Activated naive CD4-positive, alpha-beta T cell treated with anti-CD3 and anti-CD28 coated beads, Interleukin-2, amount 50 U/mL, for 16 hours (primary cell): ENCODE data around the gene FADS2.

ENCODE experiments used
- DNase-seq: peaks from one replicate; pipeline ENCODE4 v3.0.0-alpha.2; 2020

FADS2 gene

DNA sequence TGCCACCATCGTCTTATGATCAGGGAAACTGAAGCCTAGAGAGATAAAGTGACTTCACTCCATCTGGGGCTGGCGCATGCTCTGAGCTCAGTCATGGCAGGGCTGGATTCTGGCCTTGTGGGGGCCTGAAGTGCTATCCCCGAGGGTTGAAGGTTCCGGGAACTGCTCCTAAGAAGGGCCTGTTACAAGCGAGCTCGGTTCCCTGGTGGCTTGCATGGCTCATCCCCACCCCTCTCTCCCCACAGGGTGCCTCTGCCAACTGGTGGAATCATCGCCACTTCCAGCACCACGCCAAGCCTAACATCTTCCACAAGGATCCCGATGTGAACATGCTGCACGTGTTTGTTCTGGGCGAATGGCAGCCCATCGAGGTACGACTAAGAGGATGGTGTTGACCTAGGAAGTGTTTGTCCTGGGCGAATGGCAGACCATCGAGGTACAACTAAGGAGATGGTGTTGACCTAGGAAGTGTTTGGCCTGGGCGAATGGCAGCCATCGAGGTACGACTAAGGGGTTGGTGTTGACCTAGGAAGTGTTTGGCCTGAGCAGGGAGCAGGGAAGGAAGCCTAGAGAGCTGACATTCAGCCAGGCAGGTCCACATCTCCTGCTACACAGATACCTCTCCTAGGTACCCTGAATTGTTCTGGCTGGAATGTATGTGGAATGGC is 19.9 kb downstream of the FADS2 start:
- no peak for DNase-seq

- DNase-seq = no peak
Observed at GRCh38 chr11:61848631-61849030, 20.5 kb downstream of the FADS2 start.

- DNase-seq = no peak
Observed at GRCh38 chr11:61850687-61851086, 22.6 kb downstream of the FADS2 start.

- no peak for DNase-seq
Observed at GRCh38 chr11:61851113-61851899, 23.2 kb downstream of the FADS2 start.

DNA sequence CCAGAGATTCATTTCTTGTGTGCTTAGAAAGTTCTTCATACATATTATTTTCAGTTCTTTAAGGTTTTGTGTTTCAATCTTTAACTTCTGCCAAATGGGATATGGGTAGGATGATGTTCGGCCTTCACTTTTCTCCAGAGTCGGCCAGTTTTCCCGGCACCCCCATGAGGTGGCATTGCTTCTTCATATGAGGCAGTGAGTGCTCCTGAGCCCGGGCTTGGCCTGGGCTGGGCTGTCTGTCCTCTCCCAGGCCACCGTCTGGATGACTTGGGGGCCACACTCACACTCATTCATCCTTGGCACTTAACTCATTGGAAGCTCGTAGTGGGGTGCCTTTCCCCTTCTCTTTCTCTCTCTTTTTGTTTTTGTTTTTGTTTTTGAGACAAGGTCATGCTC is 23.8 kb downstream of the FADS2 start:
- no peak for DNase-seq

GRCh38 chr11:61853698-61854169 is 25.6 kb downstream of the FADS2 start:
- DNase-seq = no peak

- no peak for DNase-seq
Observed at GRCh38 chr11:61854206-61854895, 26.3 kb downstream of the FADS2 start.

DNA sequence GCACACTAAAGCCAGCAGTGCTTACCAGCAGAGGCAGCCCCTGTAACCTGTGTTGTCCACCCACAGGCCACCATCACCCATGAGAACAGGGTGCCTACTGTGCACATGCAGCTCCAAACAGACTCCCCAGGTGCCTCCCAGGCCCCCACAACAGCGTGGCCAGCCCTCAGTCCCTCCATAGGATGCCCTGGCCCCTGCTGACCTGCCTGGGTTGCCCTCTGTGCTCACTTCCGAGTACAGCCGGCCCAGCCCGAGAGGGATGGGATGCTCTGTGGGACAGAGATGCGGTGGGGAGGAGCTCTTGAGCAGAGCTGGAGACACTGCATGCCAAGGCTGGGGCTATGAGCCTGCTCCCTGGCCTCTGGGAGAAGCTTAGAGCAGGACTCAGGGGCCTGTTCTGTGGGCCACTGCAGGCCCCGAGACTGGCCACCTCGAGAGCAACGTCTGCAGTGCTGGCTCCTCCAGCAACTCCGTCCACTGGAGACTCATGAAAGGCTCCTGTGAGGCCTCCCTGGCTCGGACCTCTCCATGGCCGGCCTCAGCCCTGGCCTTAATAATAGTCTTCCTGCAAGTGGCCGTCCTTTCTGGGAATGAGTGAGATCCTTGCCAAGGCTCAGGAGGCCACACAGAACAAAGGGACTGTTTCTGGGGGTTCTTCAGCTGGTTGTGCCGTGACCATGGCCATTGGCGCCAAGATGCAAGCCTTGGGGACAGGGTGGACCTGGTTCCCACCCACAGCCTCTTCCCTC is 27.0 kb downstream of the FADS2 start:
- no peak for DNase-seq

GRCh38 chr11:61855939-61856680 is 28.0 kb downstream of the FADS2 start:
- DNase-seq = no peak

DNA sequence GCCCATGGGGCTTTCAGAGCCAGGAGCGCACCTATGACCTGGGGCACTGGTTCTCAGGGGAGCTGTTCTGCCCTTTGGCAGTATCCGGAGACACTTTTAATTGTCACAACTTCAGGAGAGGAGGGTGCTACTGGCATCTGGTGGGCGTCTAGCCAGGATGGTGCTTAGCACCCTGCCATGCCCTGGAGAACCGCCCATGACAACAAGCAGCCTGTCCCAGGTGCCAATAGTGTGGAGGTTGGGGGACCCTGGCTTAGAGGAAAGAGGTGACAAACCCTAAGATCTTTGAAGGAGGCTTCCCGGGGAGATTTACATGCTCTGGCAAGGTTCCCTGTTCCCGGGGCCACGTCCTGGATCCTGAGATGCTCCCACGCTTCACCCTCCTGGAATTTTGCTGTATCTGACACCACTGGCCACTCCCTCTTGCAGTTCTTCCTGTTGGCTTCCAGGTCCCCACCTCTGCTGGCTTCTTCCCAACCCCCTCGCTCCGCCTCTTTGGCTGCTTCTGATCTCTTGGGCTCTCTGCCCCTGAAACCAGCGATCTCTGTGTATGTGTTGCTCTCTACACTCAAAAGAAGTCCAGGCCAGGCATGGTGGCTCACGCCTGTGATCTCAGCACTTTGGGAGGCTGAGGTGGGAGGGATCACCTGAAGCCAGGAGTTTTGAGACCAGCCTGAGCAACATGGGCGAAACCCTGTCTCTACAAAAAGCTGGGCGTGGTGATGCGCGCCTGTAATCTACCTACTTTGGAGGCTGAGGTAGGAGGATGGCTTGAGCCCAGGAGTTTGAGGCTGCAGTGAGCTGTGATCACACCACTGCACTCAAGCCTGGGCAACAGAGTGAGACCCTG is 32.2 kb downstream of the FADS2 start:
- no peak for DNase-seq

- no peak for DNase-seq
Observed at GRCh38 chr11:61861634-61862033, 33.5 kb downstream of the FADS2 start.

DNA sequence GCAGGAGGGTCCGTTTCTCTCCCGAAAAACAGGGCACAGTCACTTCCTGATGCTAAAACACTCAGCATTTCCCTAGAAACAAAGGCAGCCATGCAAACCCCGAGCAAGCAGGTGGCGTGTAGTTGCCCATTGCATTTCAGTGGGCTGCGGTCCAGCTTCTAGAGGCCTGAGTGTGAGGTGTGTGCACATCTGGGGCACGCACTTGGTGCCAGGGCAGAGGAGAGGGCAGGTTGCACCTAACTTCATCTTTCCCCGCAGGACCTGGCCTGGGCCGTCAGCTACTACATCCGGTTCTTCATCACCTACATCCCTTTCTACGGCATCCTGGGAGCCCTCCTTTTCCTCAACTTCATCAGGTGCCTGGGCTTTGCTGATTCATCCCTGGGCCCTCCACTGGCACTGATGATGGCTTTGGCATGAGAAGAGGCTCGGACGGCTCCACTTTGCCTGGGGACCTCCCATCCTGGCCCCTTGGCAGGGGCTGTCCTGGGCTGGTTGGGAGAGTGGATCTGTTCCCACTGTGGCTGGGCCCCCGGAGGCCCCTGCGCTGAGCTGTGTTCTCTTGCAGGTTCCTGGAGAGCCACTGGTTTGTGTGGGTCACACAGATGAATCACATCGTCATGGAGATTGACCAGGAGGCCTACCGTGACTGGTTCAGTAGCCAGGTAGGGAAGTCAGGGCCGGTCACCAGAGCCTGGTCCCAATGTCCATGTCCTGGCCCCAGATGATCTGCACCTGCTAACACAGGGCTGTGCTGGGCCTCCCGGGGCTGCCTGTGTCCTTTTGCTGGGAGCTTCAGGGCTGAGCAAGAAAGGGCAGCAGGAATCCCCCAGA is 34.8 kb downstream of the FADS2 start:
- no peak for DNase-seq

GRCh38 chr11:61863548-61864081 is 35.5 kb downstream of the FADS2 start:
- DNase-seq = no peak

DNA sequence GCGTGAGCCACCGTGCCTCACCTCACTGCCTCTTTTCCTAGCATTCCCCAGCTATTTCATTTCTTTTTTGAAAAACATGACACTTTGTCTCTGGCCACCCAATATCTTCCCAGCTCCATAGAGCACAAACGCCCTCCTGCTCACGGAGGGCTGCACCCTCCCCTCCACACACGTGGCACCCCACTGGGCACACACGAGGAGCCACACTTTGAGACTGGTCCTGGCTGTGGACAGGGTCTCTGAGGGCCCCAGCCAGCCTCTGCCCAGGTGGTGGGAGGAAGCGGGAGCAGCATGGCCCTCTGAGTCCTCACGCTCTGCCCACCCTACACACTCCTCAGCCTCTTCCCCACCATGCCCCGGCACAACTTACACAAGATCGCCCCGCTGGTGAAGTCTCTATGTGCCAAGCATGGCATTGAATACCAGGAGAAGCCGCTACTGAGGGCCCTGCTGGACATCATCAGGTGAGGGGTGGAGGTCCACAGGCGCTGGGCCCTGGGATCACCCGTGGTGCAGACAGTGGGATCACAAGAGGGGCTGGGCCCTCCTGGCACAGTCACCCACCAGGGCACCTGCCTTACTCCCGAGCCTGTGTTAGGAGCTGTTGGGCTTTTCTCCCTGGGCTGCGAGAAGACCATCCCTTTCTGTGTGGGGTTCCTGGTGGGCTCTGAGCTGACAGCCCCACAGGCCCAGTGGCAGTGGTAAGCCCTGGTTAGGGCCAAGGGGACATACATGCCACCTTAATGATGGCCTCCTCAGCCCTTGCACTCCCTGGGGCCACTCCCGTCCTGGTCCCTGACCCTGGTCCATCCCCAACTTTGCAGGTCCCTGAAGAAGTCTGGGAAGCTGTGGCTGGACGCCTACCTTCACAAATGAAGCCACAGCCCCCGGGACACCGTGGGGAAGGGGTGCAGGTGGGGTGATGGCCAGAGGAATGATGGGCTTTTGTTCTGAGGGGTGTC is 37.0 kb downstream of the FADS2 start:
- DNase-seq = no peak

DNA sequence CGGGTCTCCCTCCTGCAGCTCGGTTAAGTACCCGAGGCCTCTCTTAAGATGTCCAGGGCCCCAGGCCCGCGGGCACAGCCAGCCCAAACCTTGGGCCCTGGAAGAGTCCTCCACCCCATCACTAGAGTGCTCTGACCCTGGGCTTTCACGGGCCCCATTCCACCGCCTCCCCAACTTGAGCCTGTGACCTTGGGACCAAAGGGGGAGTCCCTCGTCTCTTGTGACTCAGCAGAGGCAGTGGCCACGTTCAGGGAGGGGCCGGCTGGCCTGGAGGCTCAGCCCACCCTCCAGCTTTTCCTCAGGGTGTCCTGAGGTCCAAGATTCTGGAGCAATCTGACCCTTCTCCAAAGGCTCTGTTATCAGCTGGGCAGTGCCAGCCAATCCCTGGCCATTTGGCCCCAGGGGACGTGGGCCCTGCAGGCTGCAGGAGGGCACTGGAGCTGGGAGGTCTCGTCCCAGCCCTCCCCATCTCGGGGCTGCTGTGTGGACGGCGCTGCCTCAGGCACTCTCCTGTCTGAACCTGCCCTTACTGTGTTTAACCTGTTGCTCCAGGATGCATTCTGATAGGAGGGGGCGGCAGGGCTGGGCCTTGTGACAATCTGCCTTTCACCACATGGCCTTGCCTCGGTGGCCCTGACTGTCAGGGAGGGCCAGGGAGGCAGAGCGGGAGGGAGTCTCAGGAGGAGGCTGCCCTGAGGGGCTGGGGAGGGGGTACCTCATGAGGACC is 38.3 kb downstream of the FADS2 start:
- no peak for DNase-seq

DNA sequence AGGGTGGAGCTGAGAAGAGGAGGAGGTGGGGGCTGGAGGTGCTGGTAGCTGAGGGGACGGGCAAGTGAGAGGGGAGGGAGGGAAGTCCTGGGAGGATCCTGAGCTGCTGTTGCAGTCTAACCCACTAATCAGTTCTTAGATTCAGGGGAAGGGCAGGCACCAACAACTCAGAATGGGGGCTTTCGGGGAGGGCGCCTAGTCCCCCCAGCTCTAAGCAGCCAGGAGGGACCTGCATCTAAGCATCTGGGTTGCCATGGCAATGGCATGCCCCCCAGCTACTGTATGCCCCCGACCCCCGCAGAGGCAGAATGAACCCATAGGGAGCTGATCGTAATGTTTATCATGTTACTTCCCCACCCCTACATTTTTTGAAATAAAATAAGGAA is 38.9 kb downstream of the FADS2 start:
- DNase-seq = no peak

GRCh38 chr11:61868571-61869428 is 40.7 kb downstream of the FADS2 start:
- DNase-seq = no peak

DNA sequence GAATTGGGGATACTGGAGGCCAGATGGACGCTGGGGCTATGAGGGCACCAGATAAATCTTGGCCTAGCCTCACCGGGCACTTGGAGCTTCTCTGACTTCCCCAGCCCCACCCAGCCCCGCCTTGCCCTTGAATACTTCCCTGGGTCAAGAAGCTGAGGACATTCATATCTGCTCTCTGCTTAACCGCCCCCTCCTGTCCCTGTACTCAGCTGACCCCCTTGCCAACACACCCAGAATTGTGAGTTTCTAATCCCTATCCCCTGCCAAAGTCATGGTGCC is 41.3 kb downstream of the FADS2 start:
- no peak for DNase-seq
